WI38 (cell line): Measurements from ENCODE around the gene CRYGS.

ENCODE experiments used
- H3K4me3 ChIP-seq: 2 replicates; pipeline ENCODE4 v1.5.1; 2011; ENCODE audit warnings: low read depth, mild to moderate bottlenecking, control low read depth, low read length
- TF ChIP-seq, protein P1 (sequence below): IDR thresholded peaks from 2 replicates; pipeline ENCODE4 v1.5.1; 2012; ENCODE audit warnings: low read depth, mild to moderate bottlenecking, control low read depth, low read length

The CRYGS gene

DNA sequence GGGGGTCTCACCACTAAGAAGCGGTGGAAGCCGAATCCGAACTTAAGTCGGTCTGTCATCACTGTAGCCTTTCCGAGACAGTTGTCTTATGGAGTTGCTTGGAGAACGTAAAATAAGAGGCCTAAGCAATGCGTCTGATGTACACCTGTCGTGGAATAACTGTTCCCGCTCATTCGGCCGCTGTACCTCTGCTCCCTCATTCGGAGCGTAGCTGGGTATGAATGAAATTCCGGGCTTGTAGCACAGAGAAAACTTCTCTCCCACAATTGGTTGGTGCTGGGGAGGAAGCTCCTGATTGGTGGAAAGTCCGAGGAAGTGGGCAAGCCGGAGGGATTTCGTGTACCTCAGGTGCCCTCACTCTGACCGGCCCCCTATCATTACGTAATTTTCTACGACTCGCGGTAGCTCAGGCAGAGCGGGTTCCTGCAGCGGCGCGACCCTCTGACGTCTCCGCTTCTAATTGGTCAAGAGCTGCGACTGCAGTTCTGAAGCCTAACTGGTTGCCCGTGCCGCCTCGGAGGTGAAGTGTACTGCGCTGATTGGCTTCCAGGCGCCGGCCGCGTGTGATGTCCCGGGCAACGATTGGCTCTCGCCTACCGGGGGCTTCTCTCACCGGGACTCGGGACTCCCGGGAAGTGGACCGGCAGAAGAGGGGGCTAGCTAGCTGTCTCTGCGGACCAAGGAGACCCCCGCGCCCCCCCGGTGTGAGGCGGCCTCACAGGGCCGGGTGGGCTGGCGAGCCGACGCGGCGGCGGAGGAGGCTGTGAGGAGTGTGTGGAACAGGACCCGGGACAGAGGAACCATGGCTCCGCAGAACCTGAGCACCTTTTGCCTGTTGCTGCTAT is 26.1 kb upstream of the CRYGS start, which contains the start of gene DNAJB11:
Gene DNAJB11, plus strand, starts transcription at position 625 of the 845 bp plus-strand sequence. Its CDS starts 178 bp downstream, at position 803.
- TF ChIP-seq, protein P1, sequence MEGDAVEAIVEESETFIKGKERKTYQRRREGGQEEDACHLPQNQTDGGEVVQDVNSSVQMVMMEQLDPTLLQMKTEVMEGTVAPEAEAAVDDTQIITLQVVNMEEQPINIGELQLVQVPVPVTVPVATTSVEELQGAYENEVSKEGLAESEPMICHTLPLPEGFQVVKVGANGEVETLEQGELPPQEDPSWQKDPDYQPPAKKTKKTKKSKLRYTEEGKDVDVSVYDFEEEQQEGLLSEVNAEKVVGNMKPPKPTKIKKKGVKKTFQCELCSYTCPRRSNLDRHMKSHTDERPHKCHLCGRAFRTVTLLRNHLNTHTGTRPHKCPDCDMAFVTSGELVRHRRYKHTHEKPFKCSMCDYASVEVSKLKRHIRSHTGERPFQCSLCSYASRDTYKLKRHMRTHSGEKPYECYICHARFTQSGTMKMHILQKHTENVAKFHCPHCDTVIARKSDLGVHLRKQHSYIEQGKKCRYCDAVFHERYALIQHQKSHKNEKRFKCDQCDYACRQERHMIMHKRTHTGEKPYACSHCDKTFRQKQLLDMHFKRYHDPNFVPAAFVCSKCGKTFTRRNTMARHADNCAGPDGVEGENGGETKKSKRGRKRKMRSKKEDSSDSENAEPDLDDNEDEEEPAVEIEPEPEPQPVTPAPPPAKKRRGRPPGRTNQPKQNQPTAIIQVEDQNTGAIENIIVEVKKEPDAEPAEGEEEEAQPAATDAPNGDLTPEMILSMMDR: no peak
- peak within 1 kb of the TSS; percentile 79 for H3K4me3 ChIP-seq

DNA sequence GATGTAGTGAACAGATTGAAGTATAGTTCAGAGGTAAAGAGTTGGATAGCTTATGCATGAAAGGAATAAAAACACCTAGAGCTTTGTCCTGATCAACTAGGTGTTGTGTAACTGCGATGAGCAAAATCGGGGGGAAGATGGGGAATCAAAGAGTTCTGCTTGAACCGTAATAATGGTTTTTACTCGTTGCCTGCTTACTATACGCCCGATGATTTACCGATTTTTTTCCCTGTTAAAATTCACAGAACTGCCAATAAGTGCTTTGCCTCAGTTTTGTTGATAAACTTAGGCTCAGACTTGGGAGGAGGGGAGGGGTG is 25.6 kb upstream of the CRYGS start:
- TF ChIP-seq, protein P1: no peak
- H3K4me3 ChIP-seq: peak overlapping the region; percentile 79

- peak overlapping the region; percentile 79 for H3K4me3 ChIP-seq
Observed at GRCh38 chr3:186569361-186569760, 25.2 kb upstream of the CRYGS start.

DNA sequence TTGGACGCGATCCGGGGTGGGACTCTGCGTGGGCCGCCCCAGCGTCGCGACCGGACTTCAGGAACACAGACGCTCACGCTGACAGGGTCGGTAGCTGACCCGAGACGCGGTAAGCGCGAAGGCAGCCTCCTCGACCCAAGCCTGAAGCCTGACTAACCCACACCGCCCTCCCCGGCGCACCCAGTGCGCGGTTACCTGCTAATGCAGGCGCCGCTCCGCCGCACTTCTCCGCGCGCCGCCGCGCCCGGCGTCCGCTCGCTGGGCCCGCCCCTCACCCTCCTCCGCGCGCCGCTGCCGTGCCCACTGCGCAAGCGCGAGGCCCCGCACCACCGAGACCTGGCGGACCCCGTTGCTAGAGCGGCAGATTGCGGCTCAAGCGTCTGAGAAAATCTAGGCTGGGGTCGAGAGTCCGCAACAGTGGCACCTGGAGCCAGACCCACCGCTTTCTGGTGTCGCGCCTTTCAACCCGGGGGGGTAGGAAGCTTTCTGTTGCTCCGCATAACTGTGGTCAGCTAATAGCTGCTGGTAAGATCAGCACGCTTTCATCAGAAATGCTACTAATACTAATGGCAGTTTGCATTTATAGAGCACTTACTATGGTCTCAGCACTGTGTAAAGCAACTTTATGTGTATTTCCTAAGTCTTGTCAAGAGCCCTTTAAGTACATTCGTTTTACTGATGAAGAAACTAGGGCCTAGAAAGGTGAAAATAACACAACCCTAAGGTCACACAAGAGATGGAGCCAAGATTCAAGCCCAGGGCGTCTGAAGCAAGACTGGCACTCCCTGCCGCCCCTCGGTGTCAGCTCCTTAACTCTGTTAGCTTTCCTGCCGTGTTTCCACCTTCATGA is 23.1 kb upstream of the CRYGS start, which contains the start of gene TBCCD1:
Gene TBCCD1, minus strand, starts transcription at position 268 of the 850 bp plus-strand sequence. CDS start 3,010 bp downstream, outside the sequence.
- peak within 1 kb of the TSS; percentile 97 for H3K4me3 ChIP-seq
- TF ChIP-seq, protein P1: no peak

DNA sequence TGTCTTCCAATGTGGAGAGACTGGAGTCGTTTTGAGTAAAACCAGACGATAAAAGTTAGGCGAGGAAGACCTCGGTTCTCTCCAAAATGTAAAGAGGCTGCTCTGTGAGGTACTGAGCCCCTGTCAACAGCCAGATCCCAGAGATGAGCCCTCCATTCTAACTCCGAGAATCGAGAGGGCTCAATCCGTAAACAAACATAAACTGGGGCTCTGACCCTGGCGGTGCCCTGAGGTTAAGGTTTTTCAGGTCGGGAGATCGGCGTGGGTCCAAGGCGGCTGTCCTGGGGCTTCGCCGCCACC is 22.5 kb upstream of the CRYGS start:
- TF ChIP-seq, protein P1: no peak
- H3K4me3 ChIP-seq: peak overlapping the region; percentile 97

DNA sequence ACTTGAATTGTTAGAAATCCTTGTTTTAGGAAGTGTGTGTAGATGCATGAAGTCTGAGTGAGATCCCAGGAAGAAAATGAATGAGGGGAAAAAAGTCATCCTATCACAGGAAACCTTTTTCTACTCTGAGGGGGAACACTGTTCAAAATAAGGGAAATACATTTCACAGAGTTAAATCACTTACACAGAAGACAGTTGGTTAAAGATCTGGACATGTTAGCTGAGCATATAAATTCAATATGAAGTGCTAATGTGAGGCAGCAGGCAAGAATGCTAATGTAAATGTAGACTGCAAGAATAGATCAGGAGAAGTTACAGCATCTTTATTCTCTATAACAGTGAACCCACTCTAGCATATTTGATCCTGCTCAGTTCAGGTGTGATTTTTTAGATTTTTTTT is 20.4 kb upstream of the CRYGS start:
- TF ChIP-seq, protein P1: no peak
- no peak overlapping the region for H3K4me3 ChIP-seq

DNA sequence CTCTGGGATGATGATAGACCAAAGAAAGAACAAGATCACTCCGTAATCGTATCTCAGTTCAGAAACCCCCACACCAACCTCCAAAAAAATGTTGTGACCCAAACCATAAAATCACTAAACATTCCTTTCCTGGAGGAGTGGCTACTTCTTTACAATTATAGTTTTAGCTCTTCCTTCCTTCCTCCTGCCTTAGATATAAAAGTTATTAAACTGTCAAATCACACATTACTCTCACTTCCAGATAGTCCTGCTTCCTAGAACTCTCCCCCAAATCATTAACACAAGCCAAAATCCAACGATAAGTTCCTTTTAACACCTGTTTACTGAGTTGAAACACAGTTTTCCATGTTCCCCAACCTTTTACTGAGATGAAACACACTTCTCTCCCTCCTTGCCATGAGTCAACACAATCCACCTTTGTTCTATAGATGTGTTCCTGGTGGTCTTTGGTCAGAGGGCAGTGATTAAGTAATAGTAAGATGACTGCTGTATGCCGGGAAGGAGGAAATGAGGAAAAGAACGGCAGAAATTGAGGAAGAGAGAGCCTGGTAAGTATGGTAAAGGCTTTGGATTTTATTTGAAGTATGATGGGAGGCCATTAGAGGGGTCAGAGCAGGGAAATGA is 8.3 kb upstream of the CRYGS start:
- H3K4me3 ChIP-seq: no peak overlapping the region
- TF ChIP-seq, protein P1: no peak
